NCI-H2107 treated with DMSO at 0.1 percent for 48 hours (cell line): ENCODE data around the gene MAGEA12.
"Not testable (repeated sequence)": the region's sequence is repeated elsewhere in the genome, so short reads cannot be mapped to it uniquely, and the experiment has no call there.

ENCODE experiments used
- DNase-seq: peaks from one replicate; lab custom pipeline; 2025; ENCODE audit not compliant: unreplicated experiment; lab: John Stamatoyannopoulos, UW

The MAGEA12 gene

GRCh38 chrX:152761582-152761981 is 28.0 kb downstream of the MAGEA12 start:
- DNase-seq = not testable (repeated sequence)

DNA sequence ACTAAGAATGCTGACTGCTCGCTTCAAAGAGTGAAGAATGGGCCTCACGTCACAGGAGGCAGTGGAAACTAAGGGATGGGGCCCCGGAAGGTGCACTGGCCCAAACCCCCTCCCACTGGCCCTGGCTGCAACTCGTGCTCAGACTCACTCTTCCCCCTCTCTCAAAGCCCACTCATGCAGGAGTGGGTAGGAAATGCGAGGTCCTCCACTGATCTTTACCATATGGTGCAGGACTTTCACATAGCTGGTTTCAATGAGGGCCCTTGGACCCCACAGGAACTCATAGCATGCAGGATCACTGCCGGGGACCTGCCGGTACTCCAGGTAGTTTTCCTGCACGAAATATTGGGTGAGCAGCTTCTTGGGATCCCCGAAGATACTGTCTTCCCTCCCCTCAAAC is 33.0 kb downstream of the MAGEA12 start:
- not testable (repeated sequence) for DNase-seq

DNA sequence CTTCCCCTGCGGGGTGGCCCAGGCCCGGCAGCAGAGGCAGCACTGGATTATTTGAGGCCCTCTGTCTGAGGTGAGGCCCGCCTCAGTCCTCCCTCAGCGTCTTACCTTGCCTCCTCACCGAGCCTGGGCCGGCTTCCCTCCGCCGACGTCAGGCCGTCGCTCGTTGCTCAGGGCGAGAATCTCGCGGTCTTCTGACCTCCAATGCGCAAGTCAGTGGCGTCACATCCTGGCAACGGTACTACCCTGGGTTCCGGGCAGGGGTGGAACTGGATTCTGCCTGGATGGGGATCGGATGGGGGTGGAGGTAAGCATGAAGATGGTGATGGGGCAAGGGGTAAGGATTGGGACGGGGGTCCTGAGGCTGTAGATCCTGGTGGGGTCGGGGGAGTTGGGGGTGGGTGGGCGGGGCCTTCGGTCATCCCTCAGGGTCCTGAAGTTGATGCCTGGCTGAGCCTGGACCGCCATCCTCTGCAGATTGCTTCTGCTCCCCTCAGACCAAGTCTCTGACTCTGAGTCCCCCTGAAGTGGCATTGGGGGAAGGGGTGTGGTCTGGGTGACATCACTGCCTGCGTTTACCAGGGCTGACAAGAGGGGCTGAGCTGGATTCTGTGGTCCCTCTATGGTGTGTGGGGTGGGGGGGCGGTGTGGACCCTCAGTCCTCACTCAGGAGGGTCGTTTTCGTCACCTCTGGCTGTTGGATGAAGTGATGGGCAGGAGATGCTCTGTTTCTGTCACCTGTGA is 36.2 kb downstream of the MAGEA12 start, which contains the start of gene MAGEA6:
TSS of gene MAGEA6 (minus strand) at position 141 of the 741 bp plus-strand sequence. CDS start 2,039 bp downstream, outside the sequence.
- DNase-seq = not testable (repeated sequence)

DNA sequence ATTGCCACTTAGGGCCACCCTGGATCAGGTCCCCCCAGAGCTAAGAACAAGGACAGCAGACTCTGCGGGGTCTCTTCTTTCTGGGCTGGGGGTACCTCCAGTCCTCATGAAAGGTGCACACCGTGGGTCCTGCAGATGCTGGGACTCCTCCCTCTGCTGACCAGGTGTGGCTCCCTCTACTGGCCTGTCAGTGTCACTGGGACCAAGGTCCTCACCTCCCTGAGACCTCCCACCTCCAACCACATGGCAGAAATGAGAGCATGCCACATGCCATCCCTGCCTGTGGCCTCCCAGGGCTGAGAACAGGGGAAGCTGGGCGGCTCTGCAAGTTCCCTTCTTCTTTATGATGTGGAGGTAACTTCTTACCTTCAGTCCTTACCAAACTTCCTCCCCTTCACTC is 53.5 kb downstream of the MAGEA12 start:
- not testable (repeated sequence) for DNase-seq
